Endothelial cell of umbilical vein (primary cell): ENCODE measurements around the gene CHRNA1. TPM values are rescaled to one million over a fixed set of nuclear protein-coding genes. Genes with fewer than 3 reads are reported as not detected.

ENCODE experiments used
- BruUV-seq: library from RNA; stranded (reverse); fragments of 400-500 nt; replicated peaks from 2 replicates; lab custom pipeline; 2021; lab: Mats Ljungman, UMichigan
- CTCF ChIA-PET: fragments of 300-600, 350-600 bp; sonication (Branson Sonifier 250); formaldehyde crosslinking; loops from one replicate; lab custom pipeline; 2021; ENCODE audit warnings: antibody characterized with exemption, inconsistent platforms; lab: Charles Lee
- POLR2A ChIA-PET: fragments of 300-600, 350-600 bp; sonication (Branson Sonifier 250); formaldehyde crosslinking; loops from one replicate; lab custom pipeline; 2021; ENCODE audit warnings: antibody characterized with exemption, inconsistent platforms; lab: Charles Lee
- DNase-seq: peaks from one replicate; pipeline ENCODE4 v3.0.0-alpha.2; 2011; ENCODE audit warnings: low read depth, low spot score
- FAIRE-seq: peaks from 2 replicates; lab custom pipeline; 2011; peaks lifted over from hg19 to GRCh38; lab: Jason Lieb, UNC
- H2AFZ ChIP-seq: 2 replicates; pipeline ENCODE4 v1.6.0; 2012; ENCODE audit warnings: low read depth, low read length, control low read depth, inconsistent platforms
- H3K27ac ChIP-seq: 2 replicates; pipeline ENCODE4 v1.5.1; 2011; ENCODE audit warnings: low read depth, mild to moderate bottlenecking, control low read depth, low read length, moderate library complexity; ENCODE audit not compliant: insufficient read depth
- H3K27me3 ChIP-seq, 2 experiments: 2 replicates each; pipeline versions ENCODE4 v1.6.0 to v1.6.1; 2011; ENCODE audit warnings: low read length in 2 of 2, mixed read lengths in 1 of 2; ENCODE audit not compliant: control insufficient read depth in 2 of 2, insufficient read depth in 2 of 2
- H3K36me3 ChIP-seq, 2 experiments: 2 replicates in 1 of 2; 3 replicates in 1 of 2; pipeline ENCODE4 v1.5.1; 2011; ENCODE audit warnings: low read length in 2 of 2, mild to moderate bottlenecking in 1 of 2, moderate library complexity in 1 of 2; ENCODE audit not compliant: control insufficient read depth in 2 of 2, insufficient read depth in 2 of 2; ENCODE audit errors: extremely low read depth in 1 of 2
- H3K4me1 ChIP-seq: 3 replicates; pipeline ENCODE4 v1.5.1; 2011; ENCODE audit warnings: mild to moderate bottlenecking, low read length; ENCODE audit not compliant: control insufficient read depth, insufficient read depth; ENCODE audit errors: extremely low read depth
- H3K4me2 ChIP-seq: 2 replicates; pipeline ENCODE4 v1.6.1; 2011; ENCODE audit warnings: low read length, control low read depth, mixed read lengths; ENCODE audit not compliant: insufficient read depth
- H3K4me3 ChIP-seq, 3 experiments: fragments of 200-600 bp in 1 of 3; sonication (generic), shearing (Covaris generic) in 1 of 3; replicated peaks in 1 of 3; 2 replicates each; pipeline ENCODE4 v1.5.1; 2011 to 2016; ENCODE audit warnings: control low read depth in 3 of 3, low read length in 3 of 3, mild to moderate bottlenecking in 2 of 3, inconsistent platforms in 1 of 3, low read depth in 1 of 3, moderate library complexity in 1 of 3; ENCODE audit not compliant: insufficient read depth in 1 of 3
- H3K79me2 ChIP-seq: 2 replicates; pipeline ENCODE4 v1.6.0; 2012; ENCODE audit warnings: low read length, inconsistent platforms; ENCODE audit not compliant: control insufficient read depth, insufficient read depth
- H3K9ac ChIP-seq: replicated peaks from 2 replicates; pipeline ENCODE3; 2011; ENCODE audit warnings: low read length, control low read depth; ENCODE audit not compliant: insufficient read depth; ENCODE audit errors: extremely low read depth
- H3K9me1 ChIP-seq: replicated peaks from 3 replicates; pipeline ENCODE4 v1.6.0; 2011; ENCODE audit warnings: mild to moderate bottlenecking, low read length; ENCODE audit not compliant: control insufficient read depth, insufficient read depth; ENCODE audit errors: extremely low read depth
- H3K9me3 ChIP-seq: replicated peaks from 2 replicates; pipeline ENCODE4 v1.5.1; 2012; ENCODE audit warnings: low read length, inconsistent platforms; ENCODE audit not compliant: control insufficient read depth, insufficient read depth
- H4K20me1 ChIP-seq: replicated peaks from 2 replicates; pipeline ENCODE3; 2011; ENCODE audit warnings: mild to moderate bottlenecking, low read length; ENCODE audit not compliant: control insufficient read depth, insufficient read depth; ENCODE audit errors: extremely low read depth
- EZH2 ChIP-seq: IDR thresholded peaks from 2 replicates; pipeline ENCODE4 v1.6.1; 2012; ENCODE audit warnings: borderline replicate concordance, low read depth, mild to moderate bottlenecking, moderate library complexity, low read length, inconsistent platforms; ENCODE audit not compliant: severe bottlenecking
- FOS ChIP-seq: IDR thresholded peaks from 2 replicates; pipeline ENCODE4 v1.6.1; 2011; ENCODE audit warnings: mild to moderate bottlenecking, low read length, moderate library complexity, borderline replicate concordance; ENCODE audit not compliant: insufficient read depth
- GATA2 ChIP-seq: IDR thresholded peaks from 2 replicates; pipeline ENCODE4 v1.7.0; 2011; ENCODE audit warnings: low read depth, mild to moderate bottlenecking, moderate library complexity, mixed read lengths, low read length; ENCODE audit not compliant: insufficient read length, insufficient read depth
- JUN ChIP-seq: IDR thresholded peaks from 2 replicates; pipeline ENCODE4 v1.6.1; 2011; ENCODE audit warnings: borderline replicate concordance, low read depth; ENCODE audit not compliant: insufficient read length, insufficient read depth
- MYC ChIP-seq: IDR thresholded peaks from one replicate; pipeline ENCODE4 v1.6.1; 2011; ENCODE audit warnings: mild to moderate bottlenecking, low read depth, low read length
- POLR2A ChIP-seq: IDR thresholded peaks from 2 replicates; pipeline ENCODE4 v1.6.1; 2012; ENCODE audit warnings: low read depth, mild to moderate bottlenecking, control low read depth, low read length
- POLR2AphosphoS5 ChIP-seq: IDR thresholded peaks from 2 replicates; pipeline ENCODE4 v1.6.1; 2012; ENCODE audit warnings: low read depth, mild to moderate bottlenecking, control low read depth, low read length, moderate library complexity; ENCODE audit not compliant: insufficient read depth
- dilution Hi-C: fragments of 300-500 bp; cut with MboI; formaldehyde crosslinking; loops from one replicate; pipeline ENCODE4 v1.15.0; 2019; ENCODE audit warnings: low sequenced_read_pairs; ENCODE audit not compliant: extremely low pct_ligation_motif_present
- intact Hi-C: fragments of 100-400 bp; cut with micrococcal nuclease; formaldehyde crosslinking; loops from one replicate; pipeline ENCODE4 v1.10.0; 2022
- polyA plus RNA-seq, 4 experiments: library from polyadenylated mRNA; depleted of rRNA in 3 of 4; stranded (reverse) in 3 of 4; unstranded in 1 of 4; fragments of >200 nt; gene quantifications; 2 replicates each; pipeline versions ENCODE4 v1.2.1 to v1.2.3, GENCODE V29; 2011 to 2012; ENCODE audit warnings: missing spikeins in 1 of 4
- total RNA-seq: library from RNA; stranded (reverse); gene quantifications from 2 replicates; pipeline ENCODE4 v1.2.3, GENCODE V29; 2021
- TF ChIP-seq, protein P1 (sequence below): IDR thresholded peaks from 2 replicates; pipeline ENCODE4 v1.6.1; 2011; ENCODE audit not compliant: insufficient read depth, insufficient read length
- TF ChIP-seq, protein P2 (sequence below), 2 donors: IDR thresholded peaks; 1 replicate in 1 of 2; 2 replicates in 1 of 2; pipeline ENCODE4 v1.5.1; 2011; ENCODE audit warnings: low read length in 2 of 2, mild to moderate bottlenecking in 2 of 2, moderate library complexity in 2 of 2, control low read depth in 1 of 2, inconsistent platforms in 1 of 2, low read depth in 1 of 2; ENCODE audit not compliant: insufficient read depth in 1 of 2; ENCODE audit errors: extremely low read depth in 1 of 2

The CHRNA1 gene
- total and polyA plus RNA-seq, 2 donors (not counting 3 experiments of a cell fraction or from before 2014, with no cell fraction given): 11.3 to 18.2 TPM

DNA sequence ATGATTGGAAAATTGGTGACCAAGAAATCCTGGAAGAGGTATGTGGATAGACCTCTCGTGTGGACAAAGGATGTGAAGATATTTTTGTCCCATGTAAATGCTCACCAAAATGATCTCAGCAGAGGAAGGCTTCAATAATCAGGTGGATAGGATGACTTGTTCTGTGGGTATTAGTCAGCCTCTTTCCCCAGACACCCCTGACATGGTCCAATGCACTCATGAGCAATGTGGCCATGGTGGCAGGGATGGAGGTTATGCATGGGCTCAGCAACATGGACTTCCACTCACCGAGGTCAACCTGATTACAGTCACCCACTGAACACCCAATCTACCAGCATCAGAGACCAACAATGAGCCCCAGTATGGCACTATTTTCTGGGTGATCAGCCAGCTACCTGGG lies 20.2 kb downstream of the CHRNA1 start:
- intact Hi-C loops: no loop called here
- H2AFZ ChIP-seq: no peak overlapping the region
- BruUV-seq: no TSS peak
- TF ChIP-seq POLR2AphosphoS5 (no peak), MYC (no peak), EZH2 (no peak), JUN (no peak), GATA2 (no peak), FOS (no peak), POLR2A (no peak)
- TF ChIP-seq, protein P1, sequence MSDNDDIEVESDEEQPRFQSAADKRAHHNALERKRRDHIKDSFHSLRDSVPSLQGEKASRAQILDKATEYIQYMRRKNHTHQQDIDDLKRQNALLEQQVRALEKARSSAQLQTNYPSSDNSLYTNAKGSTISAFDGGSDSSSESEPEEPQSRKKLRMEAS: no peak
- TF ChIP-seq, protein P2, sequence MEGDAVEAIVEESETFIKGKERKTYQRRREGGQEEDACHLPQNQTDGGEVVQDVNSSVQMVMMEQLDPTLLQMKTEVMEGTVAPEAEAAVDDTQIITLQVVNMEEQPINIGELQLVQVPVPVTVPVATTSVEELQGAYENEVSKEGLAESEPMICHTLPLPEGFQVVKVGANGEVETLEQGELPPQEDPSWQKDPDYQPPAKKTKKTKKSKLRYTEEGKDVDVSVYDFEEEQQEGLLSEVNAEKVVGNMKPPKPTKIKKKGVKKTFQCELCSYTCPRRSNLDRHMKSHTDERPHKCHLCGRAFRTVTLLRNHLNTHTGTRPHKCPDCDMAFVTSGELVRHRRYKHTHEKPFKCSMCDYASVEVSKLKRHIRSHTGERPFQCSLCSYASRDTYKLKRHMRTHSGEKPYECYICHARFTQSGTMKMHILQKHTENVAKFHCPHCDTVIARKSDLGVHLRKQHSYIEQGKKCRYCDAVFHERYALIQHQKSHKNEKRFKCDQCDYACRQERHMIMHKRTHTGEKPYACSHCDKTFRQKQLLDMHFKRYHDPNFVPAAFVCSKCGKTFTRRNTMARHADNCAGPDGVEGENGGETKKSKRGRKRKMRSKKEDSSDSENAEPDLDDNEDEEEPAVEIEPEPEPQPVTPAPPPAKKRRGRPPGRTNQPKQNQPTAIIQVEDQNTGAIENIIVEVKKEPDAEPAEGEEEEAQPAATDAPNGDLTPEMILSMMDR (IDR thresholded peaks at IDR 0.05; ENCODE audit: extremely low read depth in 1 of 2, insufficient read depth in 1 of 2, low read depth in 1 of 2, low read length in 2 of 2): no peak
- ChIA-PET POLR2A (no interaction called here), CTCF (no interaction called here)
- no peaks in the 10 kb centered on the region for H3K4me1 ChIP-seq
- H3K9me3 ChIP-seq: no peaks in the 10 kb centered on the region
- H3K27ac ChIP-seq: no peak overlapping the region
- dilution Hi-C loops: no loop called here
- no peak overlapping the region for H3K9ac ChIP-seq
- no peak overlapping the region for H3K4me3 ChIP-seq
- H3K4me2 ChIP-seq: no peak overlapping the region
- DNase-seq (no peak), FAIRE-seq (no peak)
- H4K20me1 ChIP-seq: no peaks in the 10 kb centered on the region
- H3K79me2 ChIP-seq: no peaks in the 10 kb centered on the region
- no peaks in the 10 kb centered on the region for H3K9me1 ChIP-seq
- no peaks in the 10 kb centered on the region for H3K36me3 ChIP-seq
- H3K27me3 ChIP-seq: peaks cover 0 to 6% of the 10 kb centered on the region in 2 experiments
